MM.1S (cell line): ENCODE measurements around the gene ZBTB2.

Source experiments
- CTCF ChIP-seq: fragments of 300-600 bp; sonication (generic); IDR thresholded peaks from 2 replicates; pipeline ENCODE4 v1.5.1; 2016; ENCODE audit warnings: antibody characterized with exemption, low read length, mixed read lengths
- EZH2 ChIP-seq: fragments of 300-600 bp; sonication (generic); optimal IDR thresholded peaks from 2 replicates; pipeline ENCODE3; 2017; ENCODE audit warnings: low read depth, mild to moderate bottlenecking, antibody characterized with exemption, low read length, mixed read lengths

GRCh38 chr6:151350442-151351145, 40.8 kb downstream of the ZBTB2 start:
- TF ChIP-seq CTCF (no peak), EZH2 (no peak)
